ENCODE results near the gene TMEM115.
"Not testable (repeated sequence)": the region's sequence is repeated elsewhere in the genome, so short reads cannot be mapped to it uniquely, and the experiment has no call there.

Gene TMEM115

GRCh38 chr3:50314342-50314741 lies 45.0 kb downstream of the TMEM115 start:
- DNase-seq = no peak

- not testable (repeated sequence) for DNase-seq
These were observed 47.3 kb downstream of the TMEM115 start for GRCh38 chr3:50312041-50312440.
